ENCODE measurements around the gene FCRL1.

FCRL1 gene

GRCh38 chr1:157819896-157820295 lies at the start of gene FCRL1:
Gene FCRL1 (minus strand): TSS chr1:157820120. CDS start chr1:157820037, 83 bp downstream.
- DNase-seq: no peak

- no peak for DNase-seq
These were observed 48.7 kb upstream of the FCRL1 start for GRCh38 chr1:157868654-157869053.

- no peak for DNase-seq
These were observed 42.5 kb upstream of the FCRL1 start for GRCh38 chr1:157862114-157863070.

GRCh38 chr1:157856538-157856937 lies 36.6 kb upstream of the FCRL1 start:
- DNase-seq: no peak

- DNase-seq: no peak
These were observed 32.6 kb upstream of the FCRL1 start for GRCh38 chr1:157852476-157852875.

- DNase-seq: no peak
These were observed 29.4 kb upstream of the FCRL1 start for GRCh38 chr1:157849229-157849875.

- DNase-seq: no peak
These were observed 24.3 kb upstream of the FCRL1 start for GRCh38 chr1:157844089-157844830.

- no peak for DNase-seq
These were observed 23.0 kb upstream of the FCRL1 start for GRCh38 chr1:157842939-157843338.

- no peak for DNase-seq
These were observed 21.8 kb upstream of the FCRL1 start, which contains the start of gene CD5L for GRCh38 chr1:157841708-157842107. Gene CD5L (minus strand): TSS chr1:157841808. CDS start chr1:157841701, 107 bp downstream.

- no peak for DNase-seq
These were observed 19.0 kb upstream of the FCRL1 start for GRCh38 chr1:157838966-157839365.

- DNase-seq: no peak
These were observed 14.5 kb upstream of the FCRL1 start for GRCh38 chr1:157834430-157834829.

- DNase-seq: no peak
These were observed 13.2 kb upstream of the FCRL1 start for GRCh38 chr1:157833145-157833544.

GRCh38 chr1:157831968-157832626 lies 12.2 kb upstream of the FCRL1 start:
- no peak for DNase-seq

- DNase-seq: no peak
These were observed 11.0 kb upstream of the FCRL1 start for GRCh38 chr1:157830887-157831286.

GRCh38 chr1:157829711-157830110 lies 9.8 kb upstream of the FCRL1 start:
- no peak for DNase-seq

GRCh38 chr1:157829210-157829609 lies 9.3 kb upstream of the FCRL1 start:
- no peak for DNase-seq

GRCh38 chr1:157820299-157820698 lies 379 bp upstream of the FCRL1 start:
- no peak for DNase-seq

GRCh38 chr1:157819215-157819614 lies 705 bp downstream of the FCRL1 start:
- no peak for DNase-seq

- no peak for DNase-seq
These were observed 6.7 kb downstream of the FCRL1 start for GRCh38 chr1:157813269-157813668.

GRCh38 chr1:157806431-157807149 lies 13.3 kb downstream of the FCRL1 start:
- no peak for DNase-seq

GRCh38 chr1:157803851-157804250 lies 16.1 kb downstream of the FCRL1 start:
- DNase-seq: no peak

GRCh38 chr1:157799996-157800395 lies 19.9 kb downstream of the FCRL1 start:
- no peak for DNase-seq
